OCI-LY7 (cell line): ENCODE results near the gene DNAL4. TPM values are rescaled to one million over a fixed set of nuclear protein-coding genes. Genes with fewer than 3 reads are reported as not detected.

Experiments used
- BruUV-seq: library from RNA; stranded (reverse); fragments of 400-500 nt; replicated peaks from 2 replicates; lab custom pipeline; 2021; lab: Mats Ljungman, UMichigan
- CTCF ChIA-PET: fragments of 300-600 bp; sonication (Branson Sonifier 250); formaldehyde crosslinking; loops from one replicate; lab custom pipeline; 2022; ENCODE audit warnings: antibody characterized with exemption; ENCODE audit not compliant: unreplicated experiment; lab: Charles Lee
- POLR2A ChIA-PET: fragments of 300-600 bp; sonication (Branson Sonifier 250); formaldehyde crosslinking; loops from one replicate; lab custom pipeline; 2022; ENCODE audit warnings: antibody characterized with exemption; lab: Charles Lee
- DNase-seq: peaks from one replicate; pipeline ENCODE4 v3.0.0-alpha.2; 2015; ENCODE audit warnings: low spot score
- H2AFZ ChIP-seq: fragments of 200-600 bp; sonication (generic), shearing (Covaris generic); 2 replicates; pipeline ENCODE4 v1.6.1; 2014; ENCODE audit warnings: mild to moderate bottlenecking, antibody characterized with exemption, low read length, moderate library complexity
- H3K27ac ChIP-seq: fragments of 200-600 bp; sonication (generic); 2 replicates; pipeline ENCODE4 v1.5.1; 2014; ENCODE audit warnings: mixed run types, low read depth, mild to moderate bottlenecking, moderate library complexity, low read length, inconsistent platforms; ENCODE audit not compliant: poor library complexity, severe bottlenecking
- H3K36me3 ChIP-seq: fragments of 200-600 bp; sonication (generic); 2 replicates; pipeline ENCODE4 v1.6.1; 2014; ENCODE audit warnings: mild to moderate bottlenecking, antibody characterized with exemption, low read length, moderate library complexity, mixed read lengths; ENCODE audit not compliant: insufficient read depth
- H3K4me1 ChIP-seq: fragments of 200-600 bp; sonication (generic); 2 replicates; pipeline ENCODE4 v1.5.1; 2014; ENCODE audit warnings: mild to moderate bottlenecking, low read length; ENCODE audit not compliant: insufficient read depth, poor library complexity, severe bottlenecking
- H3K4me2 ChIP-seq: fragments of 200-600 bp; sonication (generic); 2 replicates; pipeline ENCODE4 v1.6.1; 2014; ENCODE audit warnings: mild to moderate bottlenecking, low read length
- H3K4me3 ChIP-seq: fragments of 200-600 bp; sonication (generic); 2 replicates; pipeline ENCODE4 v1.5.1; 2014; ENCODE audit warnings: mild to moderate bottlenecking, low read depth, low read length; ENCODE audit not compliant: poor library complexity, severe bottlenecking
- H3K79me2 ChIP-seq: fragments of 200-600 bp; sonication (generic); 2 replicates; pipeline ENCODE4 v1.6.1; 2016; ENCODE audit warnings: low read depth, mild to moderate bottlenecking, low read length, moderate library complexity, mixed read lengths; ENCODE audit not compliant: insufficient read depth
- H3K9me2 ChIP-seq: fragments of 200-600 bp; sonication (generic); 2 replicates; pipeline ENCODE4 v1.6.1; 2016; ENCODE audit warnings: mild to moderate bottlenecking, low read length, mixed read lengths; ENCODE audit not compliant: insufficient read depth
- H3K9me3 ChIP-seq: fragments of 200-600 bp; sonication (generic); 2 replicates; pipeline ENCODE4 v1.6.1; 2014; ENCODE audit warnings: mild to moderate bottlenecking, mixed run types, low read length, mixed read lengths
- H4K20me1 ChIP-seq: fragments of 200-600 bp; sonication (generic); 2 replicates; pipeline ENCODE4 v1.6.1; 2014; ENCODE audit warnings: mild to moderate bottlenecking, antibody characterized with exemption, low read length, moderate library complexity, mixed read lengths; ENCODE audit not compliant: insufficient read depth
- EZH2phosphoT487 ChIP-seq: fragments of 200-600 bp; sonication (generic); IDR thresholded peaks from 2 replicates; pipeline ENCODE4 v1.6.1; 2018; ENCODE audit warnings: low read depth, borderline replicate concordance, mild to moderate bottlenecking, mixed run types, antibody characterized with exemption, low read length, moderate library complexity, mixed read lengths
- intact Hi-C: fragments of 100-400 bp; cut with micrococcal nuclease; formaldehyde crosslinking; loops from one replicate; pipeline ENCODE4 v1.10.0; 2022; ENCODE audit not compliant: unreplicated experiment
- total RNA-seq, 2 experiments: library from RNA; depleted of rRNA in 1 of 2; stranded (reverse); fragments of >200 nt in 1 of 2; shearing (Covaris generic) in 1 of 2; gene quantifications; 2 replicates each; pipeline ENCODE4 v1.2.3, GENCODE V29; 2014 to 2022
- TF ChIP-seq, protein P1 (sequence below): fragments of 200-600 bp; sonication (generic); conservative IDR thresholded peaks from 2 replicates; pipeline ENCODE4 v1.5.1; 2014; ENCODE audit warnings: mild to moderate bottlenecking, antibody characterized with exemption, low read length, moderate library complexity, mixed read lengths

DNAL4 gene
- total RNA-seq, 2 experiments from 2014 or later, result 6.6 to 7.1 TPM

DNA sequence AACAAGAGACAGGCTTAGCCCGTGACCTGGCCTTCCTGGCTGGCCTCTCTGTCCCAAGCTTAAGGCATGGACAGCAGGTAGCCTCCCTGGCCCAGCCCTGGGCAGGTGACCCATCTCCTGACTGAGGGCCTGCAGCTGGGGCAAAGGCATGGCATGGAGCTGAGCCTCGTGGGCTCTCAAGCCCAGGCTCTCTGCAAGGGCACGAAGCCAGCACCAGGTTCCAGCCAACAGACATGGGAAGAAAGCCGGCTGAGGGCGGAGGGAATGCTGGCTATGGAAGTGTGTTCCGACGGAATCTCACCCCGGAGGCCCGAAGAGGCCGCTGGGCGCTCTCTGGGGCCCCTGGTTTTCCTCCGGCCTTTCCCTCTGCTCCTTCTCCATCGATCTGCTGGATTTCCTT is 12.9 kb downstream of the DNAL4 start:
- H3K27ac ChIP-seq, result no peak overlapping the region
- no peak for DNase-seq
- intact Hi-C loops, result no loop called here
- no peak for TF ChIP-seq EZH2phosphoT487
- TF ChIP-seq, protein P1, sequence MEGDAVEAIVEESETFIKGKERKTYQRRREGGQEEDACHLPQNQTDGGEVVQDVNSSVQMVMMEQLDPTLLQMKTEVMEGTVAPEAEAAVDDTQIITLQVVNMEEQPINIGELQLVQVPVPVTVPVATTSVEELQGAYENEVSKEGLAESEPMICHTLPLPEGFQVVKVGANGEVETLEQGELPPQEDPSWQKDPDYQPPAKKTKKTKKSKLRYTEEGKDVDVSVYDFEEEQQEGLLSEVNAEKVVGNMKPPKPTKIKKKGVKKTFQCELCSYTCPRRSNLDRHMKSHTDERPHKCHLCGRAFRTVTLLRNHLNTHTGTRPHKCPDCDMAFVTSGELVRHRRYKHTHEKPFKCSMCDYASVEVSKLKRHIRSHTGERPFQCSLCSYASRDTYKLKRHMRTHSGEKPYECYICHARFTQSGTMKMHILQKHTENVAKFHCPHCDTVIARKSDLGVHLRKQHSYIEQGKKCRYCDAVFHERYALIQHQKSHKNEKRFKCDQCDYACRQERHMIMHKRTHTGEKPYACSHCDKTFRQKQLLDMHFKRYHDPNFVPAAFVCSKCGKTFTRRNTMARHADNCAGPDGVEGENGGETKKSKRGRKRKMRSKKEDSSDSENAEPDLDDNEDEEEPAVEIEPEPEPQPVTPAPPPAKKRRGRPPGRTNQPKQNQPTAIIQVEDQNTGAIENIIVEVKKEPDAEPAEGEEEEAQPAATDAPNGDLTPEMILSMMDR, result no peak
- H4K20me1 ChIP-seq, result no peaks in the 10 kb centered on the region
- ChIA-PET CTCF (no interaction called here), POLR2A (no interaction called here)
- H3K9me2 ChIP-seq, result no peaks in the 10 kb centered on the region
- no peak overlapping the region for H3K4me3 ChIP-seq
- no peaks in the 10 kb centered on the region for H3K79me2 ChIP-seq
- no TSS peak for BruUV-seq
- H3K36me3 ChIP-seq, result no peaks in the 10 kb centered on the region
- H2AFZ ChIP-seq, result no peak overlapping the region
- no peak overlapping the region for H3K4me2 ChIP-seq
- H3K9me3 ChIP-seq, result no peaks in the 10 kb centered on the region
- no peaks in the 10 kb centered on the region for H3K4me1 ChIP-seq

DNA sequence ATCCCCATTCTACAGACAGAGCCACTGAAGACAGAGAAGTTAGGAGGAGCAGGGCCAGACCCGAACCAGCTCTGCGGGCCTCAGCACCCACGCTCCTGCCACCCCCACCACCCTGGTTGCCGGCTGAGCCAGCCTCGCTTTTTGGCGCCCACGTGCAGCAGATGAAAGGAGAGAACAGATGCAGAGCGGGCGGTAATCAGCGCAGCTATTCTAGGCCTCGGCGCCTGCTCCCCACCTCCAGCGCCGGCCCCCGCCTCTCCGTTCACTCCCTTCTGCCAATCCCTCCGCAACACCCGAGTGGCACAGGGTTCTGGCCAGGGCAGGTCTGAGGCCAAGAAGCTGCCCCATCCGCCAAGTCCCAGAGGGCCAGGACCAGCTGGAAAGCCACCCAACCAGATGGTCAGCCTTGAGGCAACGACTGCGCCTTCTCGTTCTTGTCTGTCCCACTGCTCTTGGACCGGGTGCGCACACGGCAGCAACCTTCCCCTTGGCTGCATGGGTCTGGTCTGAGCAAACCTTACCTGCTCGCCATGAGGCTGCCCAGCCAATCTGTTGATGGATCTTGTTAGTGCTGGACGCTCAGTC is 16.8 kb downstream of the DNAL4 start:
- H3K4me2 ChIP-seq, result no peak overlapping the region

DNA sequence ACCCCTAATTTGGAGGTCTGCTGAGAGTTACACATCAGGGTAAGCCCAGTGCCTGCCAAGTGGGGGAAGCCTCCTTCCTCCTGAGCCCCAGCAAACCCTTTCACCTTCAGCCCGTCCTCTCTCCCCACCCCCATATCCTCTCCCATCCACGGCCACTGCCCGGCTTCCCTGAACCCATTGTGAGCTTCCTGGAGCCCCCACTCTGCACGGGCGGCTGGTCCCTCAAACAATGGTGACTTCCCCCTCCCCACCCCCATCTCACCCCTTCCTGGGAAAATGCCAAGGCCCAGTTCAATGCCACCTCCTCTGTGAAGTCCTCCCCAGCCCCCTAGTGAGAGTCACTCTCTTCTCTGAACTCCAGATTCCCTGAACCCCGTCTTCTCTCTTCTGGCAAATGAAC is 17.9 kb downstream of the DNAL4 start:
- Histone ChIP-seq H3K4me3 (no peak overlapping the region), H3K36me3 (no peaks in the 10 kb centered on the region), H3K4me2 (no peak overlapping the region), H3K9me3 (no peaks in the 10 kb centered on the region), H4K20me1 (no peaks in the 10 kb centered on the region), H2AFZ (no peak overlapping the region), H3K79me2 (no peaks in the 10 kb centered on the region), H3K9me2 (no peaks in the 10 kb centered on the region), H3K27ac (no peak overlapping the region), H3K4me1 (no peaks in the 10 kb centered on the region)
- ChIA-PET CTCF (no interaction called here), POLR2A (no interaction called here)
- no peak for DNase-seq
- intact Hi-C loops, result no loop called here
- TF ChIP-seq EZH2phosphoT487, result no peak
- no TSS peak for BruUV-seq

More for the DNA sequence above, 16.8 kb downstream of the DNAL4 start:
- no peaks in the 10 kb centered on the region for H3K36me3 ChIP-seq
- no peaks in the 10 kb centered on the region for H4K20me1 ChIP-seq
- POLR2A ChIA-PET, result interaction anchor here (0.7 kb wide), 1 partner anchor 123 kb away, joined by 4 read pairs; no protein-coding TSS in a partner anchor
- H3K27ac ChIP-seq, result no peak overlapping the region
- CTCF ChIA-PET, result no interaction called here
- H3K4me3 ChIP-seq, result no peak overlapping the region
- no peak overlapping the region for H2AFZ ChIP-seq
- H3K9me3 ChIP-seq, result no peaks in the 10 kb centered on the region
- no TSS peak for BruUV-seq
- no peaks in the 10 kb centered on the region for H3K79me2 ChIP-seq
- intact Hi-C loops, result no loop called here
- no peak for DNase-seq
- no peaks in the 10 kb centered on the region for H3K9me2 ChIP-seq
- H3K4me1 ChIP-seq, result no peaks in the 10 kb centered on the region
- TF ChIP-seq, protein P1, result no peak
- TF ChIP-seq EZH2phosphoT487, result no peak
